OCI-LY7 (cell line): ENCODE data around the gene UPF3A. TPM values are rescaled to one million over a fixed set of nuclear protein-coding genes. Genes with fewer than 3 reads are reported as not detected.
"Not testable (repeated sequence)": the region's sequence is repeated elsewhere in the genome, so short reads cannot be mapped to it uniquely, and the experiment has no call there.

Experiments
- BruUV-seq: library from RNA; stranded (reverse); fragments of 400-500 nt; replicated peaks from 2 replicates; lab custom pipeline; 2021; lab: Mats Ljungman, UMichigan
- CTCF ChIA-PET: fragments of 300-600 bp; sonication (Branson Sonifier 250); formaldehyde crosslinking; loops from one replicate; lab custom pipeline; 2022; ENCODE audit warnings: antibody characterized with exemption; ENCODE audit not compliant: unreplicated experiment; lab: Charles Lee
- POLR2A ChIA-PET: fragments of 300-600 bp; sonication (Branson Sonifier 250); formaldehyde crosslinking; loops from one replicate; lab custom pipeline; 2022; ENCODE audit warnings: antibody characterized with exemption; lab: Charles Lee
- DNase-seq: peaks from one replicate; pipeline ENCODE4 v3.0.0-alpha.2; 2015; ENCODE audit warnings: low spot score
- H2AFZ ChIP-seq: fragments of 200-600 bp; sonication (generic), shearing (Covaris generic); 2 replicates; pipeline ENCODE4 v1.6.1; 2014; ENCODE audit warnings: mild to moderate bottlenecking, antibody characterized with exemption, low read length, moderate library complexity
- H3K27ac ChIP-seq: fragments of 200-600 bp; sonication (generic); 2 replicates; pipeline ENCODE4 v1.5.1; 2014; ENCODE audit warnings: mixed run types, low read depth, mild to moderate bottlenecking, moderate library complexity, low read length, inconsistent platforms; ENCODE audit not compliant: poor library complexity, severe bottlenecking
- H3K36me3 ChIP-seq: fragments of 200-600 bp; sonication (generic); 2 replicates; pipeline ENCODE4 v1.6.1; 2014; ENCODE audit warnings: mild to moderate bottlenecking, antibody characterized with exemption, low read length, moderate library complexity, mixed read lengths; ENCODE audit not compliant: insufficient read depth
- H3K4me1 ChIP-seq: fragments of 200-600 bp; sonication (generic); 2 replicates; pipeline ENCODE4 v1.5.1; 2014; ENCODE audit warnings: mild to moderate bottlenecking, low read length; ENCODE audit not compliant: insufficient read depth, poor library complexity, severe bottlenecking
- H3K4me2 ChIP-seq: fragments of 200-600 bp; sonication (generic); 2 replicates; pipeline ENCODE4 v1.6.1; 2014; ENCODE audit warnings: mild to moderate bottlenecking, low read length
- H3K4me3 ChIP-seq: fragments of 200-600 bp; sonication (generic); 2 replicates; pipeline ENCODE4 v1.5.1; 2014; ENCODE audit warnings: mild to moderate bottlenecking, low read depth, low read length; ENCODE audit not compliant: poor library complexity, severe bottlenecking
- H3K79me2 ChIP-seq: fragments of 200-600 bp; sonication (generic); 2 replicates; pipeline ENCODE4 v1.6.1; 2016; ENCODE audit warnings: low read depth, mild to moderate bottlenecking, low read length, moderate library complexity, mixed read lengths; ENCODE audit not compliant: insufficient read depth
- H3K9me2 ChIP-seq: fragments of 200-600 bp; sonication (generic); 2 replicates; pipeline ENCODE4 v1.6.1; 2016; ENCODE audit warnings: mild to moderate bottlenecking, low read length, mixed read lengths; ENCODE audit not compliant: insufficient read depth
- H3K9me3 ChIP-seq: fragments of 200-600 bp; sonication (generic); 2 replicates; pipeline ENCODE4 v1.6.1; 2014; ENCODE audit warnings: mild to moderate bottlenecking, mixed run types, low read length, mixed read lengths
- H4K20me1 ChIP-seq: fragments of 200-600 bp; sonication (generic); 2 replicates; pipeline ENCODE4 v1.6.1; 2014; ENCODE audit warnings: mild to moderate bottlenecking, antibody characterized with exemption, low read length, moderate library complexity, mixed read lengths; ENCODE audit not compliant: insufficient read depth
- EZH2phosphoT487 ChIP-seq: fragments of 200-600 bp; sonication (generic); IDR thresholded peaks from 2 replicates; pipeline ENCODE4 v1.6.1; 2018; ENCODE audit warnings: low read depth, borderline replicate concordance, mild to moderate bottlenecking, mixed run types, antibody characterized with exemption, low read length, moderate library complexity, mixed read lengths
- intact Hi-C: fragments of 100-400 bp; cut with micrococcal nuclease; formaldehyde crosslinking; loops from one replicate; pipeline ENCODE4 v1.10.0; 2022; ENCODE audit not compliant: unreplicated experiment
- total RNA-seq, 2 experiments: library from RNA; depleted of rRNA in 1 of 2; stranded (reverse); fragments of >200 nt in 1 of 2; shearing (Covaris generic) in 1 of 2; gene quantifications; 2 replicates each; pipeline ENCODE4 v1.2.3, GENCODE V29; 2014 to 2022
- TF ChIP-seq, protein P1 (sequence below): fragments of 200-600 bp; sonication (generic); conservative IDR thresholded peaks from 2 replicates; pipeline ENCODE4 v1.5.1; 2014; ENCODE audit warnings: mild to moderate bottlenecking, antibody characterized with exemption, low read length, moderate library complexity, mixed read lengths

Gene UPF3A
- total RNA-seq, 2 experiments from 2014 or later: 27.8 to 55.4 TPM

DNA sequence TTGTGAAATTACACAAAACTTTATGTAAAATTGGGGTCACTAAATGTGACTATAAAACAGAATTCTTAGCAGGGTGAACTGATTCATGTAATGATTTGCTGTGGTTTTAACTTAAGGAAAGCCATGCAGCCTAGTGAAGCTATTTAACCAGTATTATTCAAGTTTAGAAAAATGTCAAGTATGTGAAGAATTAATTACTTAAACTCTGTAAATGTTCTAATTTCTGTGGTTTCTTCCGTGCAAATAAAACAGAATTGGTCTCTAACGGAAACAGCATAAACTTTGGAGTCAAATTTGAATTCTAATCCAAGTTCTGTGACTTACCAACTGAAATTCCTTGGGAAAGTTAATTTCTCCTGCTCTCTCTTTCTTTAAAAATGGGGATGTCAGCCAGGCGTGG, 33.4 kb upstream of the UPF3A start:
- CTCF ChIA-PET: no interaction called here
- no peaks in the 10 kb centered on the region for H4K20me1 ChIP-seq
- H3K36me3 ChIP-seq: peaks cover 93% of the 10 kb centered on the region
- H2AFZ ChIP-seq: no peak overlapping the region
- POLR2A ChIA-PET: no interaction called here
- no TSS peak for BruUV-seq
- TF ChIP-seq, protein P1, sequence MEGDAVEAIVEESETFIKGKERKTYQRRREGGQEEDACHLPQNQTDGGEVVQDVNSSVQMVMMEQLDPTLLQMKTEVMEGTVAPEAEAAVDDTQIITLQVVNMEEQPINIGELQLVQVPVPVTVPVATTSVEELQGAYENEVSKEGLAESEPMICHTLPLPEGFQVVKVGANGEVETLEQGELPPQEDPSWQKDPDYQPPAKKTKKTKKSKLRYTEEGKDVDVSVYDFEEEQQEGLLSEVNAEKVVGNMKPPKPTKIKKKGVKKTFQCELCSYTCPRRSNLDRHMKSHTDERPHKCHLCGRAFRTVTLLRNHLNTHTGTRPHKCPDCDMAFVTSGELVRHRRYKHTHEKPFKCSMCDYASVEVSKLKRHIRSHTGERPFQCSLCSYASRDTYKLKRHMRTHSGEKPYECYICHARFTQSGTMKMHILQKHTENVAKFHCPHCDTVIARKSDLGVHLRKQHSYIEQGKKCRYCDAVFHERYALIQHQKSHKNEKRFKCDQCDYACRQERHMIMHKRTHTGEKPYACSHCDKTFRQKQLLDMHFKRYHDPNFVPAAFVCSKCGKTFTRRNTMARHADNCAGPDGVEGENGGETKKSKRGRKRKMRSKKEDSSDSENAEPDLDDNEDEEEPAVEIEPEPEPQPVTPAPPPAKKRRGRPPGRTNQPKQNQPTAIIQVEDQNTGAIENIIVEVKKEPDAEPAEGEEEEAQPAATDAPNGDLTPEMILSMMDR: no peak
- TF ChIP-seq EZH2phosphoT487: no peak
- no peak overlapping the region for H3K4me3 ChIP-seq
- H3K79me2 ChIP-seq: no peaks in the 10 kb centered on the region
- H3K9me2 ChIP-seq: no peaks in the 10 kb centered on the region
- H3K27ac ChIP-seq: no peak overlapping the region
- no peak overlapping the region for H3K4me2 ChIP-seq
- intact Hi-C loops: no loop called here
- no peaks in the 10 kb centered on the region for H3K9me3 ChIP-seq
- no peaks in the 10 kb centered on the region for H3K4me1 ChIP-seq
- DNase-seq: no peak

DNA sequence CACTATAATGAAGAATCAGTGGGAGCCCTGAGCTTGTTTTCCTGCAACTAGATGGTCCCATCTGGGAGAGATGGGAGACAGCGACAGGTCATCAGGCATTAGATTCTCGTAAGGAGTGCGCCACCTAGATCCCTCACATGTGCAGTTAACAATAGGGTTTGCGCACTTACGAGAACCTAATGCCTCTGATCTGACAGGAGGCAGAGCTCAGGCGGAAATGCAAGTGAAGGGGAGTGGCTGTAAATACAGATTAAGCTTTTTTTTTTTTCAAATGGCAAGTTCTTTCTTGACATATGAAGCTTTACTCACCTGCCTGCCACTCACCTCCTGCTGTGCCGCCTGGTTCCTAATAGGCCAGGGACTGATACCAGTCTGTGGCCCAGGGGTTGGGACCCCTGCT, 32.3 kb upstream of the UPF3A start:
- intact Hi-C loops: no loop called here
- no peaks in the 10 kb centered on the region for H3K9me3 ChIP-seq
- ChIA-PET POLR2A (interaction anchor here (0.6 to 1.1 kb wide), 2 partner anchors 16 to 149 kb away, joined by 3 to 4 read pairs; no protein-coding TSS in a partner anchor), CTCF (no interaction called here)
- H3K4me1 ChIP-seq: no peaks in the 10 kb centered on the region
- H3K27ac ChIP-seq: no peak overlapping the region
- H4K20me1 ChIP-seq: no peaks in the 10 kb centered on the region
- BruUV-seq: no TSS peak
- no peak overlapping the region for H3K4me3 ChIP-seq
- peaks cover 90% of the 10 kb centered on the region for H3K36me3 ChIP-seq
- DNase-seq: no peak
- H3K9me2 ChIP-seq: no peaks in the 10 kb centered on the region
- no peak overlapping the region for H2AFZ ChIP-seq
- no peak overlapping the region for H3K4me2 ChIP-seq
- TF ChIP-seq, protein P1: no peak
- TF ChIP-seq EZH2phosphoT487: no peak
- no peaks in the 10 kb centered on the region for H3K79me2 ChIP-seq

DNA sequence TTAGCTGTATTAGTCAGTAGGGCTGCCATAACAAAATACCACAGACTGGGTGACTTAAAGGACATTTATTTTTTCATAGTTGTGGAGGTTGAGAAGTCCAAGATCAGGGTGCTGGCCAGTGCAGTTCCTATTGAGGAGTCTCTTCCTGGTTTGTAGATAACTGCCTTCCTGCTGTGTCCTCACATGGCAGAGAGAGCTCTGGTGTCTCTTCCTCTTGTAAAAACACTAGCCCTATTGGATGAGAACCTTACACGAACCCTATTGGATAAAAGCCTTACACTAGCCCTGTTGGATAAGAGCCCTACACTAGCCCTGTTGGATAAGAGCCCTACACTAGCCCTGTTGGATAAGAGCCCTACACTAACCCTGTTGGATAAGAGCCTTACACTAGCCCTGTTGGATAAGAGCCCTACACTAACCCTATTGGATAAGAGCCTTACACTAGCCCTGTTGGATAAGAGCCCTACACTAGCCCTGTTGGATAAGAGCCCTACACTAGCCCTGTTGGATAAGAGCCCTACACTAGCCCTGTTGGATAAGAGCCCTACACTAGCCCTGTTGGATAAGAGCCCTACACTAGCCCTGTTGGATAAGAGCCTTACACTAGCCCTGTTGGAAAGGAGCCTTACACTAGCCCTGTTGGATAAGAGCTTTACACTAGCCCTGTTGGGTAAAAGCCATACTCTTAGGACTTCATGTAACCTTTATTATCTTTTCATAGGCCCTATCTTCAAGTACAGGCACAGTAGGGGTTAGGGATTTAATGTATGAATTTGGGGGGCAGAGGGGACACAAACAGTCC, 29.6 kb upstream of the UPF3A start:
- CTCF ChIA-PET, H3K27ac ChIP-seq, H2AFZ ChIP-seq, H3K4me3 ChIP-seq, H3K4me2 ChIP-seq, H3K4me1 ChIP-seq, intact Hi-C loops, BruUV-seq, H3K9me2 ChIP-seq, H4K20me1 ChIP-seq, DNase-seq, H3K9me3 ChIP-seq, H3K79me2 ChIP-seq: not testable (repeated sequence)
- POLR2A ChIA-PET: interaction anchor here (0.8 to 1.2 kb wide), 2 partner anchors 15 to 85 kb away, joined by 5 to 6 read pairs; no protein-coding TSS in a partner anchor
- H3K36me3 ChIP-seq: peaks cover 89% of the 10 kb centered on the region
